HepG2 (cell line): ENCODE results near the gene MXRA8.

ENCODE experiments used
- NR2C2 ChIP-seq: sonication (generic); formaldehyde crosslinking; IDR thresholded peaks from 2 replicates; pipeline ENCODE4 v1.4.0; 2020; ENCODE audit warnings: missing genetic modification reagents, mild to moderate bottlenecking, moderate library complexity, borderline replicate concordance
- REPIN1 ChIP-seq: sonication (generic); formaldehyde crosslinking; IDR thresholded peaks from 2 replicates; pipeline ENCODE4 v1.8.0; 2022; ENCODE audit warnings: missing genetic modification reagents, low read depth, mild to moderate bottlenecking, borderline replicate concordance
- SMC3 ChIP-seq: IDR thresholded peaks from 2 replicates; pipeline ENCODE4 v1.6.1; 2011; ENCODE audit warnings: low read length, improper control_type of control experiment
- TBX3 ChIP-seq: fragments of 450-650 bp; IDR thresholded peaks from 2 replicates; pipeline ENCODE4 v1.6.1; 2017; ENCODE audit warnings: antibody characterized with exemption, mild to moderate bottlenecking, inconsistent platforms, borderline replicate concordance
- ZNF180 ChIP-seq: sonication (generic); formaldehyde crosslinking; IDR thresholded peaks from 2 replicates; pipeline ENCODE4 v1.4.0; 2020; ENCODE audit warnings: low read depth, missing genetic modification reagents, borderline replicate concordance
- ZNF501 ChIP-seq: sonication (generic); formaldehyde crosslinking; IDR thresholded peaks from 2 replicates; pipeline ENCODE4 v1.5.1; 2020; ENCODE audit warnings: mild to moderate bottlenecking, moderate library complexity, missing genetic modification reagents

DNA sequence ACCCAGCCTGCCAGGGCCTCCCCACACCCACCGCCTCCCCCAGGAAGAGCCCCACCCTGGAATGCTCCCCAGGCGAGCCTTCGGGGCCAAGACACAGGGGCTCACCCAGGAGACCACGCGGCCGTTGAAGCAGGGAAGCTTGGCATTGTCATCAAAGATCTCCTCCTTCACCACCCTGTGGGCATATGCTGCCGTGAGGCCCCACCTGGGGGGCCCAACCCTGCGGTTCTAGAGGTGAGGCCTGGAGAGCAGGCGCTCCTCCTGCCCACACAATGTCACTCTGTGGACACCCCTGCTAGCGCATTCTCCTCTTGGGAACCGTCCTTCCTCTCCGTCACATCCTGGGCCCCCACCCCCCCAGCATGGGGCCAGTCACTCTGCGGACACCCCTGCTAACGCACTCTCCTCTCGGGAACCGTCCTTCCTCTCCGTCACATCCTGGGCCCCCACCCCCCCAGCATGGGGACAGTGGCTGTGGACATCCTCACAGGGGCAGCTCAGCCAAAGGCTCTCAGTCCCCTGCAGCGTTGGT is 15.7 kb downstream of the MXRA8 start:
- TF ChIP-seq ZNF501 (CRISPR knock-in tag) (no peak), SMC3 (no peak), ZNF180 (no peak), NR2C2 (CRISPR knock-in tag) (no peak), TBX3 (no peak), REPIN1 (CRISPR knock-in tag) (no peak)
